HepG2 (cell line): ENCODE results near the gene DDC. TPM values are rescaled to one million over a fixed set of nuclear protein-coding genes. Genes with fewer than 3 reads are reported as not detected.

Experiments used
- ASH2L ChIP-seq: fragments of 300-600, 200-600 bp; sonication (generic); IDR thresholded peaks from 2 replicates; pipeline ENCODE4 v1.7.0; 2017; ENCODE audit warnings: low read depth, mild to moderate bottlenecking, moderate library complexity, mixed read lengths, low read length; ENCODE audit not compliant: insufficient read length
- BHLHE40 ChIP-seq: IDR thresholded peaks from 2 replicates; pipeline ENCODE4 v1.6.1; 2011; ENCODE audit warnings: low read length, improper control_type of control experiment
- CENPT ChIP-seq: sonication (generic); formaldehyde crosslinking; IDR thresholded peaks from 2 replicates; pipeline ENCODE4 v1.8.0; 2022; ENCODE audit warnings: low read depth, mild to moderate bottlenecking, moderate library complexity, missing genetic modification reagents
- ELF4 ChIP-seq: sonication (generic); formaldehyde crosslinking; IDR thresholded peaks from 2 replicates; pipeline ENCODE4 v1.5.0; 2020; ENCODE audit warnings: missing genetic modification reagents, mild to moderate bottlenecking, moderate library complexity, borderline replicate concordance
- ESRRA ChIP-seq: sonication (generic); formaldehyde crosslinking; IDR thresholded peaks from 2 replicates; pipeline ENCODE4 v1.5.1; 2020; ENCODE audit warnings: mild to moderate bottlenecking, low read depth, missing genetic modification reagents
- FOXO1 ChIP-seq: sonication (generic); formaldehyde crosslinking; IDR thresholded peaks from 2 replicates; pipeline ENCODE4 v1.4.0; 2020; ENCODE audit warnings: missing genetic modification reagents
- JUNB ChIP-seq: sonication (generic); formaldehyde crosslinking; IDR thresholded peaks from 2 replicates; pipeline ENCODE4 v1.8.0; 2022; ENCODE audit warnings: missing genetic modification reagents, mild to moderate bottlenecking, borderline replicate concordance
- KDM3A ChIP-seq: IDR thresholded peaks from 2 replicates; pipeline ENCODE4 v1.6.1; 2018; ENCODE audit warnings: low read depth, missing compliant biosample characterization
- NR2F1 ChIP-seq, 2 experiments: fragments of 450-650 bp in 1 of 2; formaldehyde crosslinking in 1 of 2; IDR thresholded peaks; 2 replicates each; pipeline versions ENCODE4 v1.5.0 to v1.6.1; 2016 to 2020; ENCODE audit warnings: mild to moderate bottlenecking in 1 of 2, missing compliant biosample characterization in 1 of 2, missing genetic modification reagents in 1 of 2, moderate library complexity in 1 of 2
- NR2F6 ChIP-seq, 2 experiments: IDR thresholded peaks; 2 replicates each; pipeline ENCODE4 v1.6.1; 2016; ENCODE audit warnings: antibody characterized with exemption in 1 of 2, mild to moderate bottlenecking in 1 of 2
- SIX4 ChIP-seq: sonication (generic); formaldehyde crosslinking; IDR thresholded peaks from 2 replicates; pipeline ENCODE4 v1.4.0; 2020; ENCODE audit warnings: missing genetic modification reagents
- SNAI1 ChIP-seq: sonication (generic); formaldehyde crosslinking; IDR thresholded peaks from 2 replicates; pipeline ENCODE4 v1.5.0; 2020; ENCODE audit warnings: mild to moderate bottlenecking, missing genetic modification reagents, borderline replicate concordance
- SPEN ChIP-seq: sonication (generic); formaldehyde crosslinking; IDR thresholded peaks from 2 replicates; pipeline ENCODE4 v1.5.1; 2020; ENCODE audit warnings: low read depth, mild to moderate bottlenecking, missing genetic modification reagents
- SRSF1 ChIP-seq: fragments of 200-400 bp; formaldehyde crosslinking; optimal IDR thresholded peaks from 2 replicates; pipeline ENCODE3; 2017; ENCODE audit warnings: mild to moderate bottlenecking, low read depth, low read length, moderate library complexity
- ZNF160 ChIP-seq: sonication (generic); formaldehyde crosslinking; IDR thresholded peaks from 2 replicates; pipeline ENCODE4 v1.8.0; 2022; ENCODE audit warnings: mild to moderate bottlenecking, inconsistent platforms, missing genetic modification reagents
- ZNF296 ChIP-seq: sonication (generic); formaldehyde crosslinking; conservative IDR thresholded peaks from 2 replicates; pipeline ENCODE4 v1.5.0; 2020; ENCODE audit warnings: mild to moderate bottlenecking, missing genetic modification reagents
- ZNF383 ChIP-seq: sonication (generic); formaldehyde crosslinking; IDR thresholded peaks from 2 replicates; pipeline ENCODE4 v1.4.0; 2020; ENCODE audit warnings: missing genetic modification reagents, mild to moderate bottlenecking, borderline replicate concordance
- ZNF552 ChIP-seq: sonication (generic); formaldehyde crosslinking; IDR thresholded peaks from 2 replicates; pipeline ENCODE4 v1.9.0; 2022; ENCODE audit warnings: missing genetic modification reagents, mild to moderate bottlenecking, borderline replicate concordance
- ZNF790 ChIP-seq: sonication (generic); formaldehyde crosslinking; IDR thresholded peaks from 2 replicates; pipeline ENCODE4 v1.8.0; 2022; ENCODE audit warnings: missing genetic modification reagents, mild to moderate bottlenecking, borderline replicate concordance
- ZSCAN31 ChIP-seq: sonication (generic); formaldehyde crosslinking; IDR thresholded peaks from 2 replicates; pipeline ENCODE4 v1.5.0; 2020; ENCODE audit warnings: low read depth, mild to moderate bottlenecking, missing genetic modification reagents
- ZZZ3 ChIP-seq: sonication (generic); formaldehyde crosslinking; IDR thresholded peaks from 2 replicates; pipeline ENCODE4 v1.4.0; 2020; ENCODE audit warnings: missing genetic modification reagents, mild to moderate bottlenecking, borderline replicate concordance
- polyA plus RNA-seq, 8 experiments: library from polyadenylated mRNA; depleted of rRNA in 3 of 8; stranded (reverse) in 7 of 8; unstranded in 1 of 8; fragments of >200 nt; fragmentation: Illumina TruSeq in 4 of 8; extraction: Trizol in 4 of 8; gene quantifications; 2 replicates each; pipeline versions ENCODE4 v1.2.1 to v1.2.3, GENCODE V29; 2011 to 2016; ENCODE audit warnings: low read depth in 4 of 8, missing spikeins in 1 of 8, mixed read lengths in 1 of 8; ENCODE audit not compliant: insufficient read depth in 1 of 8
- total RNA-seq, 5 experiments: library from RNA; depleted of rRNA; stranded (reverse); fragments of >200 nt; fragmentation: Illumina TruSeq; extraction: Trizol; gene quantifications; 2 replicates each; pipeline ENCODE4 v1.2.3, GENCODE V29; 2016; ENCODE audit warnings: low read depth in 1 of 5
- TF ChIP-seq, protein P1 (sequence below): sonication (generic); formaldehyde crosslinking; IDR thresholded peaks from 2 replicates; pipeline ENCODE4 v1.8.0; 2022; ENCODE audit warnings: missing genetic modification reagents, low read depth, mild to moderate bottlenecking, borderline replicate concordance
- TF ChIP-seq, protein P2 (sequence below): sonication (generic); formaldehyde crosslinking; IDR thresholded peaks from 2 replicates; pipeline ENCODE4 v1.4.0; 2020; ENCODE audit warnings: mild to moderate bottlenecking, missing genetic modification reagents
- TF ChIP-seq, protein P3 (sequence below): IDR thresholded peaks from 2 replicates; pipeline ENCODE4 v1.6.1; 2016; ENCODE audit warnings: control low read depth
- TF ChIP-seq, protein P4 (sequence below): sonication (generic); formaldehyde crosslinking; IDR thresholded peaks from 2 replicates; pipeline ENCODE4 v1.8.0; 2022; ENCODE audit warnings: missing genetic modification reagents, mild to moderate bottlenecking, inconsistent platforms, borderline replicate concordance

The DDC gene
- total and polyA plus RNA-seq, 2 of the 13 experiments (the other 11 are each of a cell fraction or from before 2014, with no cell fraction given) = 11.7 to 93.3 TPM

DNA sequence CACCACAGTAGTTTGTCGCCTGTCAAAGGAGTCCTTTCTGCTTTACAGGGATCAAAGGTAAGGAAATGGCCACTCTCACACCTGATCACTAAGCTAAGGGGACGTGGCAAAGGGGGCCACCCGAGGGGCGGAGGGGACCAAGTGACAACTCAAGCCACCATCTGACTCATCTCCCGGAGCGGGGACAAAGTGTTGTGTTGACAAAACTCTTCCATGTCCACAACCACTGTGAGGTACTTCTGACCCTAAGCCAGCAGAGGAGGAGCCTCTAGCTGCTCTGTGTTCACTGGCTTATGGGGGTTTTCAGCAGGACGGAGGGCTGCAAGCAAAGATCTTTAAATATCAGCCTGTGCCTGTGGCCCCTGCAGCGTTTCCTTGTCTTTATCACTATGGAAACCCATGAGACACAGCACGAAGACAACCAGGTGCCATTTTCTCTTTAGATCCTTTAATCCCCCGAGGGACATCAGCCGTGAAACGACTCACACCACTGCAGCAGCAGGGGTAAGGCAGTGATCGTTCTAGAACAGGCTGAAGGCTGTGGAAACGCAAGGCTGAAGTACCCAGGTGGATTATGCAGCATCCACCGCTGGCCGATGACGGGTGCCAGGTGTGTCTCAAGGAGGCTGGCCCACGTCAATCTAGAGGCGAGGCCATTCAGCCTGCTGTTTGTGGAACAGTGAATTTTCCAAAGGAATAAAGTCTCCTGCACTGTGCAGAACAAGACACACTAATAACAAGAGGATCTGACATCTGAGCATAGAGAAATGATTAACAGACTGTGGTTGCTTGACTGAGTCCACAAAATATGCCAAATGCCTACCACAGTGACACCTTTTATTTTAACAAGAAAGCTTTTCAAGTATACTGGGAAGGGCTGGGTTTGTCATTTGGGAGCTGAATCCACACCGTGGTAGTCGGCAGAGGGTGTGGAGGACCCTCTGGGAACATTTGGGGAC is 26.6 kb upstream of the DDC start (continued):
- TF ChIP-seq ASH2L = peak; percentile 70
- TF ChIP-seq BHLHE40 = no peak
- TF ChIP-seq, protein P1, sequence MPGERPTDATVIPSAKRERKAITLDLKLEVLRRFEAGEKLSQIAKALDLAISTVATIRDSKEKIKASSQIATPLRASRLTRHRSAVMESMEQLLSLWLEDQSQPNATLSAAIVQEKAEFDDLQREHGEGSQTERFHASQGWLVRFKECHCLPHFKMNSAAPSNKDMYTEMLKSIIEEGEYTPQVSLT (CRISPR knock-in tag) = no peak
- TF ChIP-seq, protein P2, sequence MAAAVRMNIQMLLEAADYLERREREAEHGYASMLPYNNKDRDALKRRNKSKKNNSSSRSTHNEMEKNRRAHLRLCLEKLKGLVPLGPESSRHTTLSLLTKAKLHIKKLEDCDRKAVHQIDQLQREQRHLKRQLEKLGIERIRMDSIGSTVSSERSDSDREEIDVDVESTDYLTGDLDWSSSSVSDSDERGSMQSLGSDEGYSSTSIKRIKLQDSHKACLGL = no peak
- no peak for TF ChIP-seq ZNF296 (CRISPR knock-in tag)
- no peak for TF ChIP-seq SRSF1
- no peak for TF ChIP-seq SIX4 (CRISPR knock-in tag)
- TF ChIP-seq ZNF552 = no peak; the same call in 1 of the 2 replicates
- 0 out of 2 replicates have a peak, but pooled peaks have one; percentile 9 for TF ChIP-seq NR2F6 (IDR thresholded peaks at IDR 0.05)
- 0 out of 2 replicates have a peak, but pooled peaks have one; percentile 44 for TF ChIP-seq NR2F6 (CRISPR knock-in tag; IDR thresholded peaks at IDR 0.05)
- TF ChIP-seq KDM3A (CRISPR knock-in tag) = no peak
- no peak; the same call in 1 of the 2 replicates for TF ChIP-seq ELF4 (CRISPR knock-in tag)
- TF ChIP-seq, protein P3, sequence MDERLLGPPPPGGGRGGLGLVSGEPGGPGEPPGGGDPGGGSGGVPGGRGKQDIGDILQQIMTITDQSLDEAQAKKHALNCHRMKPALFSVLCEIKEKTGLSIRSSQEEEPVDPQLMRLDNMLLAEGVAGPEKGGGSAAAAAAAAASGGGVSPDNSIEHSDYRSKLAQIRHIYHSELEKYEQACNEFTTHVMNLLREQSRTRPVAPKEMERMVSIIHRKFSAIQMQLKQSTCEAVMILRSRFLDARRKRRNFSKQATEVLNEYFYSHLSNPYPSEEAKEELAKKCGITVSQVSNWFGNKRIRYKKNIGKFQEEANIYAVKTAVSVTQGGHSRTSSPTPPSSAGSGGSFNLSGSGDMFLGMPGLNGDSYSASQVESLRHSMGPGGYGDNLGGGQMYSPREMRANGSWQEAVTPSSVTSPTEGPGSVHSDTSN (CRISPR knock-in tag) = no peak
- no peak for TF ChIP-seq CENPT (CRISPR knock-in tag)
- no peak for TF ChIP-seq ESRRA (CRISPR knock-in tag)
- TF ChIP-seq, protein P4, sequence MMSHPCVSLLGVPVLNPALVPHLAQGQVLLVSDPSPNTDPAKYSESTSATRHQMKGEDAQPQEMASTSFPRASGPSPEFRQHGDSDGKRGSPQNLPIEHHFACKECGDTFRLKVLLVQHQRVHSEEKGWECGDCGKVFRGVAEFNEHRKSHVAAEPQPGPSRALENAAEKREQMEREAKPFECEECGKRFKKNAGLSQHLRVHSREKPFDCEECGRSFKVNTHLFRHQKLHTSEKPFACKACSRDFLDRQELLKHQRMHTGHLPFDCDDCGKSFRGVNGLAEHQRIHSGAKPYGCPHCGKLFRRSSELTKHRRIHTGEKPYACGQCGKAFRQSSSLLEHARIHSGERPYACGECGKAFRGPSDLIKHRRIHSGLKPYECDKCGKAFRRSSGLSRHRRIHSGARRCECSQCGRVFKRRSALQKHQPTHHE = no peak
- TF ChIP-seq ZNF790 = no peak
- TF ChIP-seq ZZZ3 (CRISPR knock-in tag) = no peak
- no peak for TF ChIP-seq ZNF160 (CRISPR knock-in tag)
- peak; percentile 59; the same call in 1 of the 2 replicates for TF ChIP-seq ZSCAN31 (CRISPR knock-in tag)
- no peak for TF ChIP-seq ZNF383
- no peak for TF ChIP-seq NR2F1 (CRISPR knock-in tag; IDR thresholded peaks at IDR 0.05)
- TF ChIP-seq JUNB (CRISPR knock-in tag) = no peak
- TF ChIP-seq SNAI1 = no peak
- TF ChIP-seq FOXO1 (CRISPR knock-in tag) = peak; percentile 73; the same call in 1 of the 2 replicates
- no peak for TF ChIP-seq SPEN (CRISPR knock-in tag)
